SHP77 (cell line): ENCODE measurements around the gene APOBEC3A.
"Not testable (repeated sequence)": the region's sequence is repeated elsewhere in the genome, so short reads cannot be mapped to it uniquely, and the experiment has no call there.

ENCODE experiments used
- DNase-seq, 2 experiments: peaks; one replicate each; lab custom pipeline; 2025; lab: John Stamatoyannopoulos, UW

APOBEC3A gene

DNA sequence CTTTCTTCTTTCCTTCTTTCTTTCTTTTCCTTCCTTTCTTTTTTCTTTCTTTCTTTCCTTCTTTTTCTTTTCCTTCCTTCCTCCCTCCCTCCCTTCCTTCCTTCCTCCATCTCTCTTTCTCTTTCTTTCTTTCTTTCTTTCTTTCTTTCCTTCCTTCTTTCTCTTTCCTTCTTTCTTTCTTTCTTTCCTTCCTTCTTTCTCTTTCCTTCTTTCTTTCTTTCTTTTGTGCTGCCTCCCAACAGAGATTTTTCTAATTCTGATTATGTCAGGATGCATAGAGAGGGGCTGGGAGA is 1.2 kb downstream of the APOBEC3A start:
- not testable (repeated sequence) for DNase-seq

DNA sequence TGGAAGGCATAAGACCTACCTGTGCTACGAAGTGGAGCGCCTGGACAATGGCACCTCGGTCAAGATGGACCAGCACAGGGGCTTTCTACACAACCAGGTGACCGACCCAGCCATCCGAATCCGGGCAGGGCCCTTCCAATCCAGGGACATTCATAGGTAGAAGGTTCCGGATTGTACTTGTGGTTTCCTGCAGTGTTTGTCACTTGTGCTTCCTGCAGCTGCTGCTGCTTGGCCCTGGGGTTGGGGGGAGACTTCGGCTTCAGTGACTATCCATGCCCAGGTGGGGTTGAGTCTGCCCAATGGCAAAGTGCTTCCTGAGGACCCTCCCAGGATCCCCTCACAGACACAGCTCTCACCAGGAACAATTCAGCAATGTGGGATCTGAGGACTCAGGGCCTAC is 2.2 kb downstream of the APOBEC3A start:
- no peak for DNase-seq

DNA sequence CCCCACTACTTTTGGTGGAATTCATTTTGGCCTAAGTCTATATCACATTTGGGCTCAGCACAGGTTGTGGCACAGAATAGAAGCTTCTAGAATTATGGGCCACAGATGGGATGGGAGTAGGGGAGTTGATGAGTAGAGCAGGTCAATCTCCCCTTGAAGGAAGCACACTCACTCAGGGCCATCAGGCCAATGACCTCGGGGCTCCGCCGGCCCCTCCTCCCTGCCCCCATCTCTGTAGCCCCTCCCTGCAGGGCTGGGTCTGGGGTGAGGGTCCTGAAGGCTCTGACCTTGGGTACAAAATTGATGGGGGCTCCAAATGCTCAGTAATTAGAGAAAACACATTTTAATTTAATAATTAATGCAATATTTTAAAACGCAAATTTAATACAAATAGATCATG is 3.3 kb downstream of the APOBEC3A start:
- not testable (repeated sequence) for DNase-seq

DNA sequence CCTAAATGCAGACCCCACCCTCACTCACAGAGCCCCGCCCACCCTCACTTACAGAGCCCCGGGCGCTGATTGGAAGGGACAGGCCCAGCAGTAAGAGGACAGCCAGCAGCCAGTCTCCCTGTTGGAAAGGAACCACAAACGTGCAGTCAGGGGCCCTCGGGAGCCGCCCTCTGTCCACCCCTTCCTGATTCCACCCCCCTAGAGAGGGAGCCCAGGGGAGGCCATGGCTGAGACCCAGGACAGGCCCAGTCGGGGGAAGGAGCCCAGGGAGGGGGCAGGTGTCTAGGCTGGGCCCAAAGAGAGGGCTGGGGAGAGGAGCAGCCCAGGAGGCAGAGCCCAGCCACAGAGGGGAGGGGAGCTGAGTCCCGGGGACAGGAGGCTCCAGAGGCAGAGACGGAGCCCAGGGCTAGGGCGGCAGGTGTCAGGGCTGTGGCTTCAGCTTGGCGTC is 5.9 kb downstream of the APOBEC3A start:
- DNase-seq = peak in 1 of 2 experiments; percentile 12

DNA sequence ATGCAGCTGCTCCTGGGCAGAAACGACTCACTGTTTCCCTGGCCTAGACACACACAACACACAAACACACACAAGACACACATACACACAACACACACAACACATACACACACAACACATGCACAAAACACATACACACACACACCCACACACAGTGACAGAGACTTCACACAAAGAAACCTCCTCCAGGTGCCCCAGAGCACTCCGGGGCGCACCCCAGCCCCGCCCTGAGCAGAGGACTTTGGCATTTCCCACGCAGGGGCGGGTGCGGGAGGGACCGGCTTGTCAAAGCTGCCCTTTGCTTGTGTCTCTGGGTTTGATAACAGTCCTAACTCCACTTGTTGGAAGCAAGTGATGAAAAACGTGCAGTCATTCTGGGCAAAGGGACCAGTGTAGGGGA is 6.5 kb downstream of the APOBEC3A start:
- no peak for DNase-seq

DNA sequence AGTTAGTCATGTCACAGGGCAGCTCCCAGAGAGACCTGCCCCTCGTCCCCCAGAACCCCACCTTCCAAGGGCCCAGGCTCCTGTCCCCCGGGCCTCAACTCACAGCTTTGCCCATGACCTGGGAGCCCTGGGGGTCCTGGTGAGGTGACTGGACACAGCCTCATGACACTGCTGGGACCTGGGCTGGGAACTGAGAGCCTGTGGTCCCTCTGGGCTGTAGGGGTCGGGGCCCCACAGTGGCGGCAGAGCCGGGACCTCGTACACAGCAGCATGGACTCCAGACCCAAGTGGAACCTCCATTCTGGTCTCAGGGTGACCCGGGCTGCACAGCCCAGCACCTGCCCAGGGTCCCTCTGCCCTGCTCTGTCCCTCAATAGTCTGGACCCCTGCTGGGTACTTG is 6.9 kb downstream of the APOBEC3A start:
- no peak for DNase-seq

DNA sequence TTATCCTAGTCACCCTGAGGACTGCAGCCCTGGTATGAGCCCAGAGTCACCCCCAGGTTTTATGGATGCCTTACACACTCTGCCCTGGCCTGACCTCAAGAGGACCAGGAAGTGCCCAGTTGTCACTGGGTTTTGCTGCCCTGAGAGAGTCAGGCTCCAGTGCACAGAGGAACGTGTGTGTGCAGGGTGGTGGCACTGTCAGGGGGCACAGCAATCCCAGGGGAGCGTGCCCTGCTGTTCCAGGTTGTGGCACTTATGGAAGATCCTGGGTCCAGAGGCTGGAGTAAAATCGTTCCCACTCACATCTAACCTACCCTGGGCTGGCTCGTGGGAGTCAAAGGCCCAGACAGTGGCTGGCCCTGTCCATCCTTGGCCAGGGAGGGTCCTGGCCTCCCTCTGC is 7.6 kb downstream of the APOBEC3A start:
- DNase-seq = no peak

DNA sequence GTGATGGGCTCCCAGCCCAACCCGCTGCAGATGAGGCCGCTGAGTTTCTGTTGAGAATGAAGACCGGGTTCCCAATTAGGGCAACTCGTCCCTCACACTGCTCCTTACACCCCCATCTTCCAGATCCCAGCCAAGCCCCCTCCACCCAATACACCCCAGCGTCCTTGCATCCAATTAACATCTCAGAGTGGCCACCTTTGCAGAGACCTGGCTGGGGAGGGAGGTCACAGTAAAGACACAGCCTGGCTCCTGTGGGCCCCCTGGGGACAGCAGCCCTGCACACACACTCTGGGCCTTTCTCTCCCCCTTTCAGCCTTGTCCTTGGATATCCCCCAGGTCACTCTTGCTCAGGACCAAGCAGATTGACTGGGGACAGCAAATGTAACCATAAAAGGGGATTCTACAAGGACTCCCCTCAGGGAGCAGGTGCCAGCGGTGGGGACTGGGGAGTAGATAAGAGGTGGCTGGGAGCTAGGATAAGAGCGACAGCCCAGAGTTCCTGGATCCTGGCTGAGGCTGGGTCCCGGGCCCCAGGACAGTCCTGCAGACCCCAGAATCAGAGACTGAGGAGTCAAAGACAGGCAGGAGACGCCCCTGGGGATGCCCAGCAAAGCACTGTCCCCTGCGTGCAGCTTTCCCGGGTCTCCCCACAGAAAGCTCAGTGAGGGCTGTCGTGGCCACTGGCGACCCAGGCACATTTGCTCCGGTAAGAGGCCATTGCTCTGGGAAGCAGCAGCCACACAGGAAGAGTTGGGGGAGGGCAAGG is 8.4 kb downstream of the APOBEC3A start:
- DNase-seq = no peak

DNA sequence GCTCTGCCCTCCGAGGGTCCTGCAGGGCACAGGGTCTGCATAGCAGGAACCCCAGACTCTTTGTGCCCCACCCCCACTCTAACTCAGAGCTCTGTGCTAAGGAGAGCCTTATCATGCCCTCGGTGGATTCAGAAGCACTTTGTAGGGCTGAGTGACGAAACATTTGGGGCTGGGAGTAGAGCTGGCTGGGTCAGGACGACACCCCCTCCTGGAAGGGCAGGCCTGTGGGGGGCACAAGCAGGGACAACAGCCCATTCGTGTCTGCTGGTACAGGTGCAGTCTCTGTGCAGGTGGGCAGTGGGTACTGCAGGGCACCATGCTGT is 8.9 kb downstream of the APOBEC3A start:
- DNase-seq = no peak

DNA sequence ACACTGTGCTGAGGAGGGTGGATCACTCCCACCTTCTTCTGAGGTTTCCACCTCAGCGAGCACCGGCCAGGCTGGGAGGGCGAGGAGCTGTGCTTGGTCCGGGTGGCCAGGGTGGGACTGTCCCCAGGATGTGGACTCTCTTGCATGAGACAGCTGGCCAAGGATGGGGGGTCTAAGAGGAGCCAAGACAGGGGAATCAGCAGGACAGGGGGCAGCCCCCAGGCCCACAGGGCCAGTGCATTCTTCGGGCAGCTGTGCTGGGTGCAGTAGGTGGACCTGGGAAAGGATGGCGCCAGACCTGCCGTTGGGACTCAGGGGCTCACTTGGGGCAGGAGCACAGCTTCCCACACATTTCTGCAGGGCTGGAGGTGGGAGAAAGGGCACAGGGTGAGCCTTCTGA is 9.5 kb downstream of the APOBEC3A start:
- no peak for DNase-seq

DNA sequence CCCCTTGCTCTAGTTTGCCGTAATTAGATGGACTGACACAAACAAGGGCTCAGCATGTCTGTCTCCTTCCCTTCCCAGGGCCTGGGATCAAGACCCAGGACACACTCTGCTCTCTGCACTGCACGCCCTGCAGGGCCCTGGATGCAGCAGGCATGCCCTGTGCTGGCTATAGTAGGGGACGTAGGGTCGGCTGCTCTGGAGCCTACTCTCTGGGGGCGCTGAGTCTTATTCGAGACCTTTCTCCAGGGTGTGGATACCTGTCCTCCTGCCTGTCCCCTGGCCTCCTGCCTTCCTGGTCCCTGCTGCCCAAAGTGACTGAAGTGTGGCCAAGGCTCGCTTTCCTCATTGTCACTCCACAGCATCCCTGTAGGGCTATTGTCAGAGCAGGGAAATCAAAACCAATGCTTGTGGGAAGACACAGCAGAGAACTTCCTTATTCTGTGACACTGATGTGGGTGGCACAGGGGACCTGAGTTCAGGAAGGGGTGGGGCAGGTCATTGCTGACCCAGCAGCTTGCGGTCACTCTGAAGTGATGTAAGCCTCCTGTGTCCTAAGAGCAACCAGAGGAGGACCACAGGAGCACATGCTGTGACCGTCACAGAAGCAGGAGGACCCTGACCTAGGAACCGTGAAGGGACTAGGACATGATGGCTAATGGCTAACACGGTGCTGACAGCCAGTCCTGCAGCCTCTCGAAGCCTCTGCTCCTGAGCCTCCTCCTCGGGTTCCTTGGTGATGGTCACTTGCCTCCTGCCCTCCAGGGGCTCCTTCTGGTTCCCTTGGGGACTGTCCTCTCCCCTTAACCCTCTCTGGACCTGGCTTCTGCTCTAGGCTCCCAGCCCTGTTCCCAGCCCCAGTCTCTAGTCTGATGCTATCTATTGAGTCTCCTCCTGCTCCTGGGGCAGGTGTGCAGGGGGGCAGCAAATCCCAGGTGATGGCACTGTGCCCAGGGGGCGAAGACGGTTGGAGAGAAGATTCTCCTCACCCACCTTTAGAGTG is 10.3 kb downstream of the APOBEC3A start:
- DNase-seq = no peak

DNA sequence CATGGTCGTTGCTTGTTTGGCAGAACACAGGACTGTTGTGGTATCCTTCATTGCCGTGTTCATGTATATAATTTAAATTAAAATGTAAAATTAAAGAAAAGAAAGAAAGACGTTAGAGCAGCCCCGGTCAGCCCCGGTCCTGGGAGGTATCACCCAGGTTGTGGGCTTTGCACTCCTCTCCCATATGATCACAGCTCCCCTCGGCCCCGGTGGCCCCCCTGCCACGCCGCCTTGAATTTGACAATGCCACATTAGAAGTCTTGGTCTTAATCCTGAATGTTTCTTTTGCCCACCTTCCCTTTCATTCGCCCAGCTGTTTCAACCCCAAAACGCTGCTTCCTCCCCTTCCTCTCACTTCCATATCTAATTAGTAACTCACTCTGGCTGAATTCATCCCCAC is 11.4 kb downstream of the APOBEC3A start:
- no peak for DNase-seq

DNA sequence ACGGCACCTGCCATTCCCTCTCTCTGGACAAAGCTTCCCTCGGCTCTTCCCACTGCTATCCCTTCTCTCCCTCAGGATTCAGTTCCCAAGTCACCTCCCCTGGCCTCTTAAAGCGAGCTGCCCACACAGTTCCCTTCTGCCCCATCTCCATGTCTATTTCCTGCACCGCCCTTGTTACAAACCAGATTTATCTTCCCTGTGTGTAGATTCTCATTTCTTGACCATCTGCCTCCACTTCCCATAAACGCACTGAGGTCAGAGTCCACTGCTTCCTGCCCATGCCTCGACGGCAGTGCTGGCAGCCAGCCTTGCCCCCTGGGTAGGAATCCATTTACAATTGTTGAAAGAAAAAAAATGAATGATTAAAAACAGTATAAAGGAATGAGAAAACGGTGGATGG is 13.1 kb downstream of the APOBEC3A start:
- no peak for DNase-seq

DNA sequence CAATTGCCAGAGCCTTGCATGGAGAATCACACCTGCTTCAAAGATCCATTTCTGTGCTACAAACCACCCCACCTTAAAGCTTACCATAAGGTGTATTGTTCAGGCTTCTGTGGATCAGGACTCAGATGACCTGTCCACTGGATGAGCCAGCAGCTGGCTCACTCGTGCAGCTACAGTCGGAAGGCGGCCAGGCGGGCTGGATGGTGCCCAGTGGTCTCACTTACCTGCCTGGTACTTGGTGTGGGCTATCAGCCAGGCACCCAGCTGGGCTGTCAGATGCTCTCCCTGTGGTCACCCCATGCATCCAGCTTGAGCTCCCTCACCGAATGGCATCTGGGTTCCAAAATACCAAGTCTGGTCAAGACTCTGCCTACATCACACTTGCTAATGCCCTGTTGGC is 13.8 kb downstream of the APOBEC3A start:
- DNase-seq = no peak

DNA sequence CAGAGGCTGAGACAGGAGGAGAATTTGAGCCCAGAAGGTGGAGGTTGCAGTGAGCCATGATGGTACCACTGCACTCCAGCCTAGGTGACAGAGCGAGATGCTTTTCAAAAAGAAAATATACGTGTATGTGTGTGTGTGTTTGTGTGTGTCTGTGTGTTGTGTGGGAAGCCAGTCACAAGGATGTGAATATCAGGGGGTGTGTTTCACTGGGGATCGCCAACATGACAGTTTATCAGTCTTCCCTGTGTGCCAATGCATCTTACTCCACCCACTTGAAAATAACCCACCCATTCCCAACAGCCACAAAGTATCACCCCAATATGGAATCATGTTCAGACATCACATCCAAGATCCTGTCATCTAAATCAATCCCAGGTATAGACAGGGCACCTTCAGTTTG is 14.4 kb downstream of the APOBEC3A start:
- DNase-seq = no peak

DNA sequence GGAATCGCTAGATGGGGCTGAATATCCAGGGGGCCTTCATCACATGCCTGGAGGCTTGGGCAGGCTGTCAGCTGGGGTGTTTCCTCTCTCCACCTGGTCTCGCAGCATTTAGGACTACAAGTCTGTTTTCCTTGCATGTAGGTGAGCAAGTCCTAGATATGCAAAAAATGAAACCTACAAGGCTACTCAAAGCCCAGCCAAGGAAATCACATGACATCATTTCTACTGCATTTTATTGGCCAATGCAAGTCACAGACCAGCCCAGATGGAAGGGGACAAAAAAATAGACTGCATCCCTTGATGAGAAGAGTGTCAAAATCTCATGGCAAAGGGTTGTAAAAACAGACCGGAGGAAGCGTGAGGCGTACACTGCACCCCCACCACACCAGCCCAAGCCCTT is 15.1 kb downstream of the APOBEC3A start:
- DNase-seq = no peak

DNA sequence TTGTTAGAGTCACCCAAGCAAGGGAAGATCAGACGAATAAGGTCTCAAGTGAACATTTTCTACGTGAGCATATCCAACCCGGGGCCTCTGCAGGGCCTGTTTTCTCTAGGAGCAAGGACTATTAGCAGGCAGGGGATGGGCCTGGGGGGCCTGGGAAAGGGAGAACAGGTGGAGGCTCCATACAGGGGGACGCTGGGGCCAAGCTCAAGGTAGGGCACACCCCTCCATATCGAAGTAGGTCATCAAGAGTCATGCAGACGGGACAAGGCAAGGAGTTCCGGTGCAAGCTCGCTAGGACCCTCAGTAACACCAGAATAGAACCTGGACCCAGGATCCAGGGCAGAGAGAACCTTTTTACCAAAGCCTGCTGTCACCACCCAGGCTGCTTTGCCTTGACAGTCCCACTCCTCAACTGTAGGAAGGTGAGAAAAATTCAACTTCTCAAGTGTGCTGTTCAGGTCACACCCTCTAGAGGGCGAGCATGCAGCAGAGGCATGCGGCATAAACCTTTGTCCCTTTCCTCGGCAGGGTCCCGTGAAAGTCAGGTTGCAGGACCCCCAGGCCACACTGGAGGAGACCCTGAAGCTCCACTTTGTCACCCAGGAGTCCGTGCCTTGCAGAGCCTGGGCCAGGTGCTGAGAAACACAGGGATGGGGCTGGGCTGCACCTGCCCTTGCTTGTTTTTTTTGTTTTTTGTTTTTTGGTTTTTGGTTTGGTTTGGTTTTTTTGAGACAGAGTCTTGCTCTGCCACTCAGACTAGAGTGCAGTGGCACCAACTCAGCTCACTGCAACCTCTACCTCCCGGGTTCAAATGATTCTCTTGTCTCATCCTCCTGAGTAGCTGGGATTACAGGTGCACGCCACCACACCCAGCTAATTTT is 16.1 kb downstream of the APOBEC3A start:
- DNase-seq = peak; percentile 35 to 40

DNA sequence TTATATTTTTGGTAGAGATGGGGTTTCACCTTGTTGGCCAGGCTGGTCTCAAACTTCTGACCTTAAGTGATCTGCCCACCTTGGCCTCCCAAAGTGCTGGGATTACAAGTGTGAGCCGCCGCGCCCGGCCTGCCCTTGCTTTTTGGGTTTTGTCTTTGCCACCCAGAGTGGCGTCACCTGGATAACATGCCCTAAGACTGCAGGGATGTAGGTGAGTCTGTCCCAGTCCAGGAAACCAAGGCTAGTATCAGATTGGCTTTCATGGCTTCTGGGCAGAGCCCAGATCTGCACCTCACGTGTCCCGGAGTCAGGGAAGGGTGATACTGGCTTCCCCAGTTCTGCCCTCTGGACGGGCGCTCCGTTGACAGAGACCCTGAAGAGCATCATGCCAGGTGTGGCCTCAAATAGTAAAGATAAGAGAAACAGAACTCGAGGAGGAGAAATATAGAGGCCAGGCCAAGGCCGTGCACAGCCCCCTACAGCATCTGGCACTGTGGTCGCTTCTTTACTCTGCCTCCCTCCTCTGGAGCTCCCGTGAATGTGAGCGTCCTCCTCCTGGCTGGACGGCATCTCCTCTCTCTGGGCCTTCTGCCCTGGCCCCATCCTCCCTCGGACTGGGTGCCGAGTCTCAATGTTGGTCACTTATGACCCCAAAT is 16.9 kb downstream of the APOBEC3A start:
- DNase-seq = no peak

DNA sequence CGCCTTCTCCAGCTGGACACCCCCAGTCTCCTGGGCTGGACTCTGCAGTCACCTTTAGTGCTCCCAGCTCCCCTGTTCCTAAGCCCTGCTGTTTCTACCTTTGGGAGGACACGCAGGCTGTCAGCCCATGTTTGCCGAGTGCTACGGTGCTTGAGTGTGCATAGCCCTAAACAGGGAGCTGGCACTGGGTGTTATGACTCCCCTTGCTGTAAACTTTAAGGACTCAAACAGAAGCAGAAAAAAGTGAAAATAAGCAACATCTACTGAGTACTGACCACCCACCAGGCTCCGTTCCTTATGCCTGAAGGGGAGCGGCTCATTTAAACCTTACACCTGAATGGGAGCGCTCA is 17.4 kb downstream of the APOBEC3A start:
- DNase-seq = no peak

DNA sequence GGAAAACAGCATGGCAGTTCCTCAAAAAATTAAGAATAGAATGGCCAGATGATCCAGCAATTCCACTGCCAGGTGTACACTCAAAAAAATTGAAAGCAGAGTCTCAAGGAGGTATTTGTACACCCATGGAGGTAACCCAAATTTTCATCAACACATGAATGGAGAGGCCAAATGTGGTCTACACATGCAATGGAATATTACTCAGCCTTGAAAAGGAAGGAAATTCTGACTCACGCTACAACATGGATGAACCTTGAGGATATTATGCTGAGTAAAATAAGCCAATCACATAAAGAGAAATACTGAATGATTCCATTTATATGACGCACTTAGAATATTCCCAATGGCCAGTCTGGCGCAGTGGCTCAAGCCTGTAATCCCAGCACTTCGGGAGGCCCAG is 19.9 kb downstream of the APOBEC3A start:
- DNase-seq = not testable (repeated sequence)

DNA sequence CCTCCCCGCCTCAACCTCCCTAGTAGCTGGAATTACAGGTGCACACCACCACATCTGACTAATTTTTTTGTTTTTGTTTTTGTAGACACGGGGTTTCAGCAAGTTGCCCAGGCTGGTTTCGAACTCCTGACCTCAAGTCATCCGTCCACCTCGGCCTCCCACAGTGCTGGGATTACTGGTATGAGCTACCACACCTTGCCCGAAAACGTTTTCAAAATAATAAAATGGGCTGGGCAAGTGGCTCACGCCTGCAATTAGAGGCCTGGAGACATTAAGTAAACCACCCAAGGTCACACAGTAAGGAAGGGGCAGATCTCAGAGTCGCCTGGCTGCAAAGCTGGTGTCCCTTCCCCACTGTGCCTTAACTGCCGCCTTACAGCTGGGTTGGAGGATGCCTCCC is 23.2 kb downstream of the APOBEC3A start:
- not testable (repeated sequence) for DNase-seq
